HepG2 (cell line): ENCODE data around the gene CYB5R3. TPM values are rescaled to one million over a fixed set of nuclear protein-coding genes. Genes with fewer than 3 reads are reported as not detected.

Experiments
- EHMT2 ChIP-seq: fragments of 200-600 bp; sonication (generic); IDR thresholded peaks from 2 replicates; pipeline ENCODE4 v1.7.0; 2017; ENCODE audit warnings: antibody characterized with exemption, low read depth, low read length, borderline replicate concordance
- GATAD2A ChIP-seq: IDR thresholded peaks from 2 replicates; pipeline ENCODE4 v1.6.1; 2016
- KDM5B ChIP-seq: sonication (generic); formaldehyde crosslinking; IDR thresholded peaks from 2 replicates; pipeline ENCODE4 v1.4.0; 2020; ENCODE audit warnings: missing genetic modification reagents, mild to moderate bottlenecking, borderline replicate concordance
- MED13 ChIP-seq: sonication (generic); formaldehyde crosslinking; IDR thresholded peaks from 2 replicates; pipeline ENCODE4 v1.5.0; 2020; ENCODE audit warnings: missing genetic modification reagents
- POLR2G ChIP-seq: fragments of 200-400 bp; formaldehyde crosslinking; IDR thresholded peaks from 2 replicates; pipeline ENCODE4 v1.6.1; 2018; ENCODE audit warnings: mild to moderate bottlenecking, low read depth, low read length, moderate library complexity
- RBM22 ChIP-seq: fragments of 200-400 bp; formaldehyde crosslinking; optimal IDR thresholded peaks from 2 replicates; pipeline ENCODE3; 2017; ENCODE audit warnings: mild to moderate bottlenecking, low read length, moderate library complexity
- SMARCE1 ChIP-seq: fragments of 450-650 bp; IDR thresholded peaks from 2 replicates; pipeline ENCODE4 v1.6.1; 2017; ENCODE audit warnings: borderline replicate concordance
- TCF7 ChIP-seq: sonication (generic); IDR thresholded peaks from 2 replicates; pipeline ENCODE4 v1.6.1; 2016; ENCODE audit warnings: antibody characterized with exemption, low read depth
- YY1 ChIP-seq: IDR thresholded peaks from 2 replicates; pipeline ENCODE4 v1.6.1; 2011; ENCODE audit warnings: low read length, low read depth, moderate library complexity, mild to moderate bottlenecking; ENCODE audit not compliant: insufficient read depth, insufficient replicate concordance
- ZNF205 ChIP-seq: IDR thresholded peaks from 2 replicates; pipeline ENCODE4 v1.6.1; 2018; ENCODE audit warnings: missing biosample characterization, missing genetic modification reagents
- ZNF225 ChIP-seq: sonication (generic); formaldehyde crosslinking; IDR thresholded peaks from 2 replicates; pipeline ENCODE4 v1.4.0; 2020; ENCODE audit warnings: mild to moderate bottlenecking, missing genetic modification reagents
- ZNF230 ChIP-seq: sonication (generic); formaldehyde crosslinking; IDR thresholded peaks from 2 replicates; pipeline ENCODE4 v1.4.0; 2020; ENCODE audit warnings: mild to moderate bottlenecking, missing genetic modification reagents
- ZNF264 ChIP-seq: sonication (generic); formaldehyde crosslinking; IDR thresholded peaks from 2 replicates; pipeline ENCODE4 v1.4.0; 2020; ENCODE audit warnings: missing genetic modification reagents
- ZNF317 ChIP-seq: sonication (generic); formaldehyde crosslinking; IDR thresholded peaks from 2 replicates; pipeline ENCODE4 v1.5.0; 2020; ENCODE audit warnings: mild to moderate bottlenecking, missing genetic modification reagents
- ZNF496 ChIP-seq: sonication (generic); formaldehyde crosslinking; IDR thresholded peaks from 2 replicates; pipeline ENCODE4 v1.8.1; 2023; ENCODE audit warnings: mild to moderate bottlenecking, moderate library complexity, missing genetic modification reagents; ENCODE audit not compliant: insufficient replicate concordance
- ZNF724P ChIP-seq: sonication (generic); formaldehyde crosslinking; IDR thresholded peaks from 2 replicates; pipeline ENCODE4 v1.8.0; 2022; ENCODE audit warnings: missing genetic modification reagents, borderline replicate concordance
- ZNF850 ChIP-seq: sonication (generic); formaldehyde crosslinking; conservative IDR thresholded peaks from 2 replicates; pipeline ENCODE4 v1.9.0; 2021; ENCODE audit warnings: mild to moderate bottlenecking, missing genetic modification reagents
- polyA plus RNA-seq, 8 experiments: library from polyadenylated mRNA; depleted of rRNA in 3 of 8; stranded (reverse) in 7 of 8; unstranded in 1 of 8; fragments of >200 nt; fragmentation: Illumina TruSeq in 4 of 8; extraction: Trizol in 4 of 8; gene quantifications; 2 replicates each; pipeline versions ENCODE4 v1.2.1 to v1.2.3, GENCODE V29; 2011 to 2016; ENCODE audit warnings: low read depth in 4 of 8, missing spikeins in 1 of 8, mixed read lengths in 1 of 8; ENCODE audit not compliant: insufficient read depth in 1 of 8
- total RNA-seq, 5 experiments: library from RNA; depleted of rRNA; stranded (reverse); fragments of >200 nt; fragmentation: Illumina TruSeq; extraction: Trizol; gene quantifications; 2 replicates each; pipeline ENCODE4 v1.2.3, GENCODE V29; 2016; ENCODE audit warnings: low read depth in 1 of 5
- TF ChIP-seq, protein P1 (sequence below): sonication (generic); formaldehyde crosslinking; IDR thresholded peaks from 2 replicates; pipeline ENCODE4 v1.4.0; 2020; ENCODE audit warnings: mild to moderate bottlenecking, missing genetic modification reagents
- TF ChIP-seq, protein P2 (sequence below): sonication (generic); formaldehyde crosslinking; IDR thresholded peaks from 2 replicates; pipeline ENCODE4 v1.5.0; 2020; ENCODE audit warnings: mild to moderate bottlenecking, low read depth, missing genetic modification reagents, borderline replicate concordance
- TF ChIP-seq, protein P3 (sequence below): sonication (generic); formaldehyde crosslinking; IDR thresholded peaks from 2 replicates; pipeline ENCODE4 v1.8.0; 2022; ENCODE audit warnings: mild to moderate bottlenecking, missing genetic modification reagents, borderline replicate concordance

The CYB5R3 gene
- total and polyA plus RNA-seq, 2 of the 13 experiments (the other 11 are each of a cell fraction or from before 2014, with no cell fraction given), result 32.4 to 305 TPM

DNA sequence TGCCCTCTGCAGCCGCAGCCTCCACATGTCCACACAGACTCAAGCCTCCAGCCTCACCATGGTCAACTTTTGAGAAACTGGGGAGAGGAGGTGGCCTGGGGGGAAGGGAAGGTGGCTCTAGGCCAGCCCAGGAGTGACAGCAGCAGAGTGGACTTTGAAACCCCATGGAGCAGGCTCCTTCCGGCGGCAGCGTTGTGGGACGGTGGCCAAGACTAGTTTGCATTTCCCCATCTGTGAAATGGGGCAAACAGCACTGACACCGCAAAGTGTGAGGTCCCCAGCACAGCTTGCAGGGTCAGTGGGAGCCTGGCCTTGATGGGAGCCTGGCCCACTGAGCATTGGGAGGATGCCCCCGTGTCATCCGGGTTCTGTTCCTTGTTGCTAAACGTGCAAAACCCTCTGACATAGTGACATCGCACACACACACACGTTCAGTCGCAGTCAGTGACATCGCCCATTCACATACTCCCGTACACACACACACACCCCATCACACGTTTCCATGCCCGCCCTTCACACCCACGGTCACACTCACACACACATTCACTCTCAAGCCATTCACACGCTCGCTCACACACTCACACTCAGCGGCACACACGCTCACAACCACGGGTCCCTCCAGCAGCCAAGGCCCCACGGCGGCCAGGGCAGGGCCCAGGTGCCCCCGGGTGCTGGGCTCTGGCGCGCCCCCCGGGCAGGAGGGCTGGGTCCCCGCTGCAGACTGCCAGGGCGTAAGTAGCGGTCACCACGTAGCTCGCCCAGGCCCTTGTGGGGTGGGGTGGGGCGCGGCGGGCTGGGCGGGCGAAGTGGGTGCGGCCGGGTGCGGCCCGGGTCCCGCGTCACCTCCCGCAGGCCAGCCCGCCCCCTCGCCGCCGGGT lies 585 bp downstream of the CYB5R3 start (continued):
- TF ChIP-seq, protein P1, sequence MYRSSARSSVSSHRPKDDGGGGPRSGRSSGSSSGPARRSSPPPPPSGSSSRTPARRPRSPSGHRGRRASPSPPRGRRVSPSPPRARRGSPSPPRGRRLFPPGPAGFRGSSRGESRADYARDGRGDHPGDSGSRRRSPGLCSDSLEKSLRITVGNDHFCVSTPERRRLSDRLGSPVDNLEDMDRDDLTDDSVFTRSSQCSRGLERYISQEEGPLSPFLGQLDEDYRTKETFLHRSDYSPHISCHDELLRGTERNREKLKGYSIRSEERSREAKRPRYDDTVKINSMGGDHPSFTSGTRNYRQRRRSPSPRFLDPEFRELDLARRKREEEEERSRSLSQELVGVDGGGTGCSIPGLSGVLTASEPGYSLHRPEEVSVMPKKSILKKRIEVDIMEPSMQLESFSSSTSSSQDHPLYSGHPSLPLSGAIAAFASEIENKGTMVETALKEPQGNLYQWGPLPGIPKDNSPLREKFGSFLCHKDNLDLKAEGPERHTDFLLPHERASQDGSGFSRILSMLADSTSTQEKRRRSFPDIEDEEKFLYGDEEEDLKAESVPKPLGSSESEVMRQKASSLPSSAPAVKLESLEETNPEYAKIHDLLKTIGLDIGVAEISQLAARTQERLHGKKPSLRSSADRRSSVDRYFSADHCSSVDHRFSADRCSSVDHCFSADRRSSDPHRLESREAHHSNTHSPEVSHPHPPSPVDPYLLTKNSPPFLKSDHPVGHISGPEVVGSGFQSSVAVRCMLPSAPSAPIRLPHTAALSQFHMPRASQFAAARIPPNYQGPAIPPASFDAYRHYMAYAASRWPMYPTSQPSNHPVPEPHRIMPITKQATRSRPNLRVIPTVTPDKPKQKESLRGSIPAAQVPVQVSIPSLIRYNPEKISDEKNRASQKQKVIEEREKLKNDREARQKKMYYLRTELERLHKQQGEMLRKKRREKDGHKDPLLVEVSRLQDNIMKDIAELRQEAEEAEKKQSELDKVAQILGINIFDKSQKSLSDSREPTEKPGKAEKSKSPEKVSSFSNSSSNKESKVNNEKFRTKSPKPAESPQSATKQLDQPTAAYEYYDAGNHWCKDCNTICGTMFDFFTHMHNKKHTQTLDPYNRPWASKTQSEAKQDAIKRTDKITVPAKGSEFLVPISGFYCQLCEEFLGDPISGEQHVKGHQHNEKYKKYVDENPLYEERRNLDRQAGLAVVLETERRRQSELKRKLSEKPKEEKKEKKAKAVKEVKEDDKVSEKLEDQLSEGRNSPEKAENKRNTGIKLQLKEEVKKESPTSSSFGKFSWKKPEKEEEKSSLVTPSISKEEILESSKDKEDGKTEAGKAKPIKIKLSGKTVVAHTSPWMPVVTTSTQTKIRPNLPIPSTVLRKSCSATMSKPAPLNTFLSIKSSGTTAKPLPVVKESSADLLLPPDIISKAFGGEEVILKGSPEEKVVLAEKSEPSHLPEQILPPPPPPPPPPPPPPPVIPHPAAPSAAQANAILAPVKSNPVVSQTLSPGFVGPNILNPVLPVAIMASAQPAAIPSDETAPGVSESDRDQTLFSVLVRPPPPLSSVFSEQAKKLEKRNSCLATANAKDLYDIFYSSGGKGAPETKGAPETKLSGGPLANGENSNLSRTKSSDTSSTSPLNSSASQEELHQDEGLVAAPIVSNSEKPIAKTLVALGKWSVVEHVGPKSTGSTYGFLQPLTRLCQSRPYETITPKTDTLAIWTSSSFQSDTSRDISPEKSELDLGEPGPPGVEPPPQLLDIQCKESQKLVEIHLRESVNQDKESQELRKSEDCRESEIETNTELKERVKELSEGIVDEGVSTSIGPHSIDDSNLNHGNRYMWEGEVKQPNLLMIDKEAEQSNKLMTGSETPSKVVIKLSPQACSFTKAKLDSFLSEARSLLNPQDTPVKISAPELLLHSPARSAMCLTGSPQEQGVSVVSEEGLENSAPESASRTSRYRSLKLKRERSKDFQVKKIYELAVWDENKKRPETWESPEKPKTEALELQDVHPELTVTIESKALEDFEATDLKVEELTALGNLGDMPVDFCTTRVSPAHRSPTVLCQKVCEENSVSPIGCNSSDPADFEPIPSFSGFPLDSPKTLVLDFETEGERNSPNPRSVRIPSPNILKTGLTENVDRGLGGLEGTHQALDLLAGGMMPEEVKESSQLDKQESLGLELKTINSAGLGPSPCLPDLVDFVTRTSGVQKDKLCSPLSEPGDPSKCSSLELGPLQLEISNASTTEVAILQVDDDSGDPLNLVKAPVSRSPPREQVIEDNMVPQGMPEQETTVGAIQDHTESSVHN (CRISPR knock-in tag), result no peak; the same call in 1 of the 2 replicates
- TF ChIP-seq POLR2G (peak; percentile 77), ZNF225 (CRISPR knock-in tag) (no peak), ZNF317 (CRISPR knock-in tag) (no peak), ZNF205 (peak; percentile 77), TCF7 (no peak), EHMT2 (no peak), ZNF850 (CRISPR knock-in tag) (no peak), YY1 (peak; percentile 56), ZNF264 (peak; percentile 86), ZNF496 (no peak), RBM22 (no peak), ZNF724P (no peak; the same call in 1 of the 2 replicates), ZNF230 (CRISPR knock-in tag) (no peak), GATAD2A (CRISPR knock-in tag) (peak; percentile 80), SMARCE1 (no peak), MED13 (peak; percentile 76; the same call in 1 of the 2 replicates), KDM5B (CRISPR knock-in tag) (peak; percentile 79; the same call in 1 of the 2 replicates)
- TF ChIP-seq, protein P2, sequence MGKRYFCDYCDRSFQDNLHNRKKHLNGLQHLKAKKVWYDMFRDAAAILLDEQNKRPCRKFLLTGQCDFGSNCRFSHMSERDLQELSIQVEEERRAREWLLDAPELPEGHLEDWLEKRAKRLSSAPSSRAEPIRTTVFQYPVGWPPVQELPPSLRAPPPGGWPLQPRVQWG, result no peak
- TF ChIP-seq, protein P3, sequence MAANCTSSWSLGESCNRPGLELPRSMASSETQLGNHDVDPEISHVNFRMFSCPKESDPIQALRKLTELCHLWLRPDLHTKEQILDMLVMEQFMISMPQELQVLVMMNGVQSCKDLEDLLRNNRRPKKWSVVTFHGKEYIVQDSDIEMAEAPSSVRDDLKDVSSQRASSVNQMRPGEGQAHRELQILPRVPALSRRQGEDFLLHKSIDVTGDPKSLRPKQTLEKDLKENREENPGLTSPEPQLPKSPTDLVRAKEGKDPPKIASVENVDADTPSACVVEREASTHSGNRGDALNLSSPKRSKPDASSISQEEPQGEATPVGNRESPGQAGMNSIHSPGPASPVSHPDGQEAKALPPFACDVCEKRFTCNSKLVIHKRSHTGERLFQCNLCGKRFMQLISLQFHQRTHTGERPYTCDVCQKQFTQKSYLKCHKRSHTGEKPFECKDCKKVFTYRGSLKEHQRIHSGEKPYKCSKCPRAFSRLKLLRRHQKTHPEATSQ, result no peak
